Astrocyte (in vitro differentiated cells and primary cell): Measurements from ENCODE around the gene RPS21. TPM values are rescaled to one million over a fixed set of nuclear protein-coding genes. Genes with fewer than 3 reads are reported as not detected.

Experiments
- DNase-seq: peaks from one replicate; pipeline ENCODE4 v3.0.0-alpha.2; 2010; ENCODE audit warnings: low read depth
- FAIRE-seq: peaks from 2 replicates; lab custom pipeline; 2011; peaks lifted over from hg19 to GRCh38; lab: Jason Lieb, UNC
- H2AFZ ChIP-seq: 2 replicates; pipeline ENCODE4 v1.6.0; 2012; ENCODE audit warnings: low read depth, low read length, inconsistent platforms
- H3K27ac ChIP-seq: 2 replicates; pipeline ENCODE4 v1.5.1; 2011; ENCODE audit warnings: low read depth, low read length, inconsistent platforms
- H3K27me3 ChIP-seq: 2 replicates; pipeline ENCODE4 v1.6.0; 2011; ENCODE audit warnings: low read length, inconsistent platforms; ENCODE audit not compliant: insufficient read depth
- H3K36me3 ChIP-seq: 2 replicates; pipeline ENCODE4 v1.5.1; 2011; ENCODE audit warnings: low read length, inconsistent platforms; ENCODE audit not compliant: insufficient read depth
- H3K4me1 ChIP-seq: 2 replicates; pipeline ENCODE4 v1.5.1; 2011; ENCODE audit warnings: low read length, inconsistent platforms; ENCODE audit not compliant: insufficient read depth
- H3K4me2 ChIP-seq: 2 replicates; pipeline ENCODE4 v1.6.0; 2012; ENCODE audit warnings: low read length, inconsistent platforms
- H3K4me3 ChIP-seq: 2 replicates; pipeline ENCODE4 v1.5.1; 2011; ENCODE audit warnings: low read depth, mild to moderate bottlenecking, low read length, inconsistent platforms; ENCODE audit not compliant: insufficient read depth
- H3K79me2 ChIP-seq: 2 replicates; pipeline ENCODE4 v1.6.0; 2012; ENCODE audit warnings: mild to moderate bottlenecking, low read length, inconsistent platforms; ENCODE audit not compliant: insufficient read depth
- H3K9ac ChIP-seq: 2 replicates; pipeline ENCODE4 v1.6.0; 2012; ENCODE audit warnings: mild to moderate bottlenecking, low read length, inconsistent platforms
- H3K9me3 ChIP-seq: 2 replicates; pipeline ENCODE4 v1.5.1; 2012; ENCODE audit warnings: low read depth, mild to moderate bottlenecking, low read length, inconsistent platforms; ENCODE audit not compliant: insufficient read depth
- H4K20me1 ChIP-seq: 2 replicates; pipeline ENCODE4 v1.6.0; 2012; ENCODE audit warnings: low read length, inconsistent platforms; ENCODE audit not compliant: insufficient read depth
- H3K27ac Mint-ChIP-seq: one replicate; pipeline ENCODE4 v1.8.0; 2021; ENCODE audit warnings: mild to moderate bottlenecking, mixed read lengths; ENCODE audit not compliant: unreplicated experiment
- H3K27me3 Mint-ChIP-seq: one replicate; pipeline ENCODE4 v1.8.0; 2021; ENCODE audit warnings: low read depth, mixed read lengths; ENCODE audit not compliant: unreplicated experiment
- H3K36me3 Mint-ChIP-seq: one replicate; pipeline ENCODE4 v1.8.0; 2021; ENCODE audit warnings: low read depth, mixed read lengths; ENCODE audit not compliant: unreplicated experiment
- H3K4me1 Mint-ChIP-seq: one replicate; pipeline ENCODE4 v1.8.0; 2021; ENCODE audit warnings: low read depth, mixed read lengths; ENCODE audit not compliant: unreplicated experiment
- H3K4me3 Mint-ChIP-seq: one replicate; pipeline ENCODE4 v1.8.0; 2021; ENCODE audit warnings: mild to moderate bottlenecking, moderate library complexity, mixed read lengths; ENCODE audit not compliant: unreplicated experiment
- H3K9me3 Mint-ChIP-seq: one replicate; pipeline ENCODE4 v1.8.0; 2021; ENCODE audit warnings: mild to moderate bottlenecking, mixed read lengths; ENCODE audit not compliant: unreplicated experiment
- CTCF ChIP-seq: IDR thresholded peaks from 2 replicates; pipeline ENCODE4 v1.5.1; 2011; ENCODE audit warnings: low read depth, mild to moderate bottlenecking, inconsistent platforms, low read length, moderate library complexity; ENCODE audit not compliant: insufficient read depth
- EZH2 ChIP-seq: IDR thresholded peaks from 2 replicates; pipeline ENCODE4 v1.6.1; 2012; ENCODE audit warnings: mild to moderate bottlenecking, low read length, inconsistent platforms; ENCODE audit not compliant: insufficient read depth
- total RNA-seq: library from RNA; stranded (reverse); gene quantifications from 2 replicates; pipeline ENCODE4 v1.2.1, GENCODE V29; 2021

Gene RPS21
- total RNA-seq, 1 donor from 2014 or later: 1,251 TPM

DNA sequence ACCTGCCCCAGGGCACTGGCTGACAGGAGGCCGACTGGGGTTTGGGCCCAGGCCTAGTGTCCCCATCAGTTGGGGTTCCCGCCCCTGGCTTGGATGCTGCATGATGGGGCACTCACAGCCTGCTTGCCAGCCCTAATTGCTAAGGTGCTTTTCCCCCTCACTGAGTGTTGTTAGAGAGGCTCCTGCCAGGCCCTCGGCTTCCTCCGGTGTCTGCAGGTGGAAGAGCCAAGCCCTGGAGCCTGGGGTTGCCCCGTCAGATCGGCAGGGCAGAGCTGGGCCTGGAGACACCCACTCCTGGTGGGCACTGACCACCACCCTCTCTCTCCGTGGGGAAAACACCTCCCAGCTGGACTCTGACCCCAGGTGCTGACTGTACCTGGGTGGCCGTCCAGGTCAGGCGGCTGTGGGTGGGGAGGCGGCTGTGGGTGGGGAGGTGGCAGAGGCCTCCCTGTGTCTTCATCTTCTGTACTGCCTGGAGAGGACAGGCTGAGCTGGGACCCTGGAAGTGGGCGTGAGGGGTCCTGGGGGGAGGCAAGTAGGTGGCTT is 26.2 kb downstream of the RPS21 start:
- Histone ChIP-seq H3K9me3 (no peaks in the 10 kb centered on the region), H3K79me2 (no peaks in the 10 kb centered on the region), H3K27ac (no peak overlapping the region), H2AFZ (no peak overlapping the region), H4K20me1 (no peaks in the 10 kb centered on the region), H3K36me3 (no peaks in the 10 kb centered on the region), H3K4me2 (no peak overlapping the region), H3K4me1 (no peaks in the 10 kb centered on the region), H3K4me3 (no peak overlapping the region), H3K9ac (no peak overlapping the region), H3K27me3 (no peaks in the 10 kb centered on the region)
- no peaks in the 10 kb centered on the region for H3K9me3 Mint-ChIP-seq
- no peak overlapping the region for H3K4me3 Mint-ChIP-seq
- FAIRE-seq (no peak), DNase-seq (no peak)
- peaks cover 13% of the 10 kb centered on the region for H3K27me3 Mint-ChIP-seq
- H3K4me1 Mint-ChIP-seq: no peaks in the 10 kb centered on the region
- H3K36me3 Mint-ChIP-seq: no peaks in the 10 kb centered on the region
- TF ChIP-seq EZH2 (no peak), CTCF (no peak)
- no peak overlapping the region for H3K27ac Mint-ChIP-seq

DNA sequence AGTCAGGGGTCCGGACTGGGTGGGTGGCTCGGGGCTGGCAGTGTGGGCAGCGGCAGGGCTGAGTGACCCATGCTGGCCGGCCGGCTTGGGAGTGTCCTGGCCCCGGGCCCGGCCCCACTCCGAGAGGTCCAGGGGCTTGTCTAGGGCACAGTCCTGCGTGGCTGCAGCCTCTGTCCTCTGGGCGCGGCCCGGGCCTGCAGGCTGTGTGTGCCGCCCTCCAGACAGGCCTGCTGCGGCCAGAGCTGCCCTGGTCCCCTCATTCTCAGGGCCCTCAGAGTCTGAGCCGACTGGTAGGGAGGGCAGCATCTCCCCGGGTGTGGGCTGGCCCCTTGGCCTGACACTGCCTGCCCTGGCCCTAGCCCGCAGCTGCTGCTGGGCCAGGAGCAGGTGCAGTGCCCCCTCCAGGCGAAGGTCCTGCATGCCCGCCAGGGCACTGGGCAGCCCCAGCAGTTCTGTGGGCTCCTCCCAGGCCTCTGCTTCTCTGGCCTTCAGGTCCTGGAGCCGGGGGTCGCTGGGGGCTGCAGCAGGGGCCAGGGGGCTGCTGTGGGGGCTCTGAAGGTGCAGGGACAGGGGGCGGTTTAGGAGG is 27.1 kb downstream of the RPS21 start:
- Mint-ChIP-seq H3K4me1 (no peaks in the 10 kb centered on the region), H3K36me3 (no peaks in the 10 kb centered on the region), H3K27ac (no peak overlapping the region), H3K27me3 (peaks cover 16% of the 10 kb centered on the region), H3K9me3 (no peaks in the 10 kb centered on the region), H3K4me3 (no peak overlapping the region)
- Histone ChIP-seq H3K9me3 (no peaks in the 10 kb centered on the region), H3K27ac (no peak overlapping the region), H2AFZ (no peak overlapping the region), H3K9ac (no peak overlapping the region), H3K4me2 (no peak overlapping the region), H4K20me1 (no peaks in the 10 kb centered on the region), H3K4me1 (no peaks in the 10 kb centered on the region), H3K27me3 (no peaks in the 10 kb centered on the region), H3K4me3 (no peak overlapping the region), H3K79me2 (no peaks in the 10 kb centered on the region), H3K36me3 (no peaks in the 10 kb centered on the region)
- no peak for FAIRE-seq
- no peak for DNase-seq
- no peak for TF ChIP-seq EZH2
- no peak for TF ChIP-seq CTCF
